ENCODE results near the gene MUC4. TPM values are rescaled to one million over a fixed set of nuclear protein-coding genes. Genes with fewer than 3 reads are reported as not detected.

MUC4 gene
- total RNA-seq, 1 experiment from 2014 or later, result 0.03 TPM

- H3K27ac ChIP-seq (ENCODE audit: low read length), result no peak overlapping the region
- H3K27me3 ChIP-seq (ENCODE audit: control insufficient read depth, insufficient read depth, low read length), result no peaks in the 10 kb centered on the region
- ChIA-PET POLR2A (no interaction called here), CTCF (interaction anchor here (0.6 kb wide), 1 partner anchor 467 kb away, joined by 3 read pairs; no protein-coding TSS in a partner anchor)
- in situ Hi-C loops (cut with HindIII; ENCODE audit: low pct_unique_long_range_greater_than_20kb, low sequenced_read_pairs), result no loop called here
- DNase-seq (ENCODE audit: low read depth, low spot score) (no peak), ATAC-seq (no peak)
- intact Hi-C loops (cut with micrococcal nuclease; ENCODE audit: unreplicated experiment), result no loop called here
- no peak overlapping the region for H3K4me3 ChIP-seq (ENCODE audit: low read depth in 2 of 2, low read length in 2 of 2)
- no peaks in the 10 kb centered on the region for H3K9me3 ChIP-seq (ENCODE audit: control insufficient read depth, insufficient read depth, low read depth, low read length)
- no peaks in the 10 kb centered on the region for H3K36me3 ChIP-seq (ENCODE audit: control insufficient read depth, insufficient read depth, low read length)
- BruUV-seq (replicated peaks), result no TSS peak
- H3K4me1 ChIP-seq (ENCODE audit: control insufficient read depth, insufficient read depth, low read length), result no peaks in the 10 kb centered on the region; the same call in 1 of the 2 replicates
- no peak for TF ChIP-seq CTCF (IDR thresholded peaks at IDR 0.05)
- TF ChIP-seq SIN3A (IDR thresholded peaks at IDR 0.05; ENCODE audit: borderline replicate concordance, insufficient read depth, low read depth, low read length), result no peak
- no peak for TF ChIP-seq POLR2AphosphoS5 (IDR thresholded peaks at IDR 0.05; ENCODE audit: low read depth, low read length)
- no peak for TF ChIP-seq TCF7L2 (IDR thresholded peaks at IDR 0.05; ENCODE audit: low read depth, low read length)
- TF ChIP-seq REST (IDR thresholded peaks at IDR 0.05; ENCODE audit: insufficient read depth in 1 of 2, low read depth in 2 of 2, low read length in 1 of 2), result no peak
Measured at GRCh38 chr3:195762249-195762585, 49.5 kb downstream of the MUC4 start.

- DNase-seq (ENCODE audit: low read depth, low spot score), result no peak
- TF ChIP-seq CTCF (IDR thresholded peaks at IDR 0.05) (no peak), REST (IDR thresholded peaks at IDR 0.05; ENCODE audit: insufficient read depth in 1 of 2, low read depth in 2 of 2, low read length in 1 of 2) (no peak), SIN3A (IDR thresholded peaks at IDR 0.05; ENCODE audit: borderline replicate concordance, insufficient read depth, low read depth, low read length) (no peak), POLR2AphosphoS5 (IDR thresholded peaks at IDR 0.05; ENCODE audit: low read depth, low read length) (no peak), TCF7L2 (IDR thresholded peaks at IDR 0.05; ENCODE audit: low read depth, low read length) (no peak)
- Histone ChIP-seq H3K27ac (ENCODE audit: low read length) (no peak overlapping the region), H3K4me3 (ENCODE audit: low read depth in 2 of 2, low read length in 2 of 2) (no peak overlapping the region), H3K4me1 (ENCODE audit: control insufficient read depth, insufficient read depth, low read length) (no peaks in the 10 kb centered on the region; the same call in 1 of the 2 replicates), H3K27me3 (ENCODE audit: control insufficient read depth, insufficient read depth, low read length) (0 out of 2 replicates have a peak, but pooled peaks cover 2% of the 10 kb centered on the region), H3K9me3 (ENCODE audit: control insufficient read depth, insufficient read depth, low read depth, low read length) (no peaks in the 10 kb centered on the region), H3K36me3 (ENCODE audit: control insufficient read depth, insufficient read depth, low read length) (no peaks in the 10 kb centered on the region)
- POLR2A ChIA-PET, result no interaction called here
- no TSS peak for BruUV-seq (replicated peaks)
- ATAC-seq, result no peak
- intact Hi-C loops (cut with micrococcal nuclease; ENCODE audit: unreplicated experiment), result no loop called here
- in situ Hi-C loops (cut with HindIII; ENCODE audit: low pct_unique_long_range_greater_than_20kb, low sequenced_read_pairs), result no loop called here
- CTCF ChIA-PET, result interaction anchor here (0.6 kb wide), 1 partner anchor 466 kb away, joined by 3 read pairs; no protein-coding TSS in a partner anchor
Measured at GRCh38 chr3:195761567-195762248, 50.0 kb downstream of the MUC4 start.
